GM21528 (cell line): ENCODE data around the gene MYL9.

Source experiments
- ATAC-seq: cut with Tn5 transposase; IDR thresholded peaks from one replicate; pipeline ENCODE4 v1.9.1; 2021; ENCODE audit warnings: mild to moderate bottlenecking, moderate library complexity; ENCODE audit not compliant: unreplicated experiment, low FRiP score

MYL9 gene

DNA sequence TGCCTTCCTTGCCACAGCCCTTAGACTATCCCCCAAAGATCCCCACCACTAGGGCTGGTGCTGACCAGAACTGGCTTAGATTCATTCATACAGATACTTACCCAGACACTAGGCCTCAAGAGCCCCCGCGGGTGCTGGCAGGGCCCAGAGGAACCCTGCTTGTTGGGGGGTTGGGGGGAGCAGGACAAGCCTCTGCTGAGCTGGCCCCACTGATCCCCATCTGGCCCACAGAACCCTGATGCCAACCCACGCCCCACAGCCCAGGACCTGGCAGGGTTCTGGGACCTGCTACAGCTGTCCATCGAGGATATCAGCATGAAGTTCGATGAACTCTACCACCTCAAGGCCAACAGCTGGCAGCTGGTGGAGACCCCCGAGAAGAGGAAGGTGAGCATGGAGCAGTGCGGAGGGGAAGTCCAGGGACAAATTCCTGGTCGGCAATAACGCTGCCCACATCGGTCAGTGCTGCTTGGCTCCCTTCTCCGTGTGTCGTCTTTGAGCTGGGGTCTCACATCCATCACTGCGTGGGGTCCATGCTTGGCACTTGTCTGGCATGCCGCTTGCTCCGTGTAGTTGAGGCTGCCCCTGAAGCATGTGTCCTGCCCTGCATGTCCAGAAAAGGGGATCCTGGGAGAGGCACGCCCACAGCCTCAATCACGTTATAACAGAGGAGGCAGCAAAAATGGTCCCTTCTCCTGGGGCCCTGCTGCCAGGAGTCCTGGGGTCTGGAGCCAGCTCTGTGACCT is 15.5 kb upstream of the MYL9 start:
- no peak for ATAC-seq

GRCh38 chr20:36526521-36527011 is 14.8 kb upstream of the MYL9 start:
- ATAC-seq = no peak

DNA sequence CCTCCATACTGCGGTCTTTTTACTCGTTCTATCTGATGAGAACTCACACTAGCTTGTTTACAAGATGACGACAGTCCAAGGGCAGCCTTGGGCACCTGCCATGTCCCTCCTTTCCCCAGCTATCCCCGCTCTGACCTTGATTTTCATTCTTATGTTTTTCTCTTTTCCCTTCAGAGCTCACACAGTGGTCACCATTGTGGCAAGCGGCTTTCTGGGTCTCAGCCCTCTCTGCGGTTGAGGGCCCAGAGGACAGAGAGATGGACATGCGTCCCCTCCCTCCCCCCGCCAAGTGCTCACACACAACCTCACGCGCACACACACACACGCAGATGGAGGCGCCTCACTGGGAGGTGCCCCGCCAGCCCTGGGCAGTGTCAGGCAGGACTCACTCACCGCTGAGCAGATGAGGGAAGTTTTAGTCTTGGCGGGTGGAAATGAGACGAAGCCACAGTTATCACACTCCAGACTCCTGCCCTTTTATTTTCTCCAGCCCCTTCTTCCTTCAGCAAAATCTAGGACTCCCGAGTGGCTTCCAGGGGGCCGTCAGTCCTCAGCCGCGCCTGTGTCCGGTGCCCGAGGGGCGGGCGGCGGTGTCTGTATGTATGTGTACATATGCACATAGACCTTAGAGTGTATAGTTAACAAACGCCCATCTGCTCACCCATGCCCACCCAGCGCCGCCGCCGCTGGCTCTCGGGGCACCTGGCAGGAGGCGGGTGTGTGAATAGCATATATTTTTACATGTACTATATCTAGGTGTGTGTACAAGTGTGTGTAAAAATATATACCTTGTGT is 13.8 kb upstream of the MYL9 start:
- no peak for ATAC-seq

DNA sequence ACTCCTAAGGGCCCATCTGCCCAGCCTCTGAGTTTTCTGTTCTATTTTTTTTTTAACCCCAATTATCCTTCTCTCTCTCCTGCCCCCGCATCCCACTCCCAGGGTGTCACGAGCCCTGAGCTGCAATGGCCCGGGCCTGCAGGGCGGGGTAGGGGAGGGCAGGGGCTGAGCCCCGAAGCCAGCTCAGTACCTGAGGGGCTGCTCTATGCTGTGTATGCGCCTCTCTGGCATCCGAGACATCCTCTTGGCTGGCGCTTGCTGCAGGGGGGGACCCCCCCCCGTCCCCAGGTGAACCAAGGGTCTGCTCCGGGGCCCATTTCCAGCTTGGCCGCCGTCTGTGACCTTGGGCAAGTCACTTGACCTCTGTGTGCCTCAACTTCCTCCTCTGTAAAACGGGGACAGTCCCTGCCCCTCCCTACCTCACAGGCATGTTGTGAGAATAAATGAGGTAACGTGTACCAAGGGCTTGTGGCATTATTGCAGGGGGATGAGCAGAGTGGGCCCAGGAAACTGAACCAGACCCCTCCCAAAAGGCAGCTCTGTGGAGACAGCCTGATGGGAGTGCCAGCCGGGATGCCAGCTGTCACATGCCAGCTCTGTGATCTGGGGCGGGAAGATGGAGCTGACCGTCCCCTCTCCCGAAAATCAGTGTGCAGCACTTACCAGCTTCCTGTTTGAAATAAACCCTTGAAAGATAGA is 13.0 kb upstream of the MYL9 start:
- ATAC-seq = no peak

- ATAC-seq = no peak
These were observed 12.4 kb upstream of the MYL9 start for GRCh38 chr20:36528875-36529417.

DNA sequence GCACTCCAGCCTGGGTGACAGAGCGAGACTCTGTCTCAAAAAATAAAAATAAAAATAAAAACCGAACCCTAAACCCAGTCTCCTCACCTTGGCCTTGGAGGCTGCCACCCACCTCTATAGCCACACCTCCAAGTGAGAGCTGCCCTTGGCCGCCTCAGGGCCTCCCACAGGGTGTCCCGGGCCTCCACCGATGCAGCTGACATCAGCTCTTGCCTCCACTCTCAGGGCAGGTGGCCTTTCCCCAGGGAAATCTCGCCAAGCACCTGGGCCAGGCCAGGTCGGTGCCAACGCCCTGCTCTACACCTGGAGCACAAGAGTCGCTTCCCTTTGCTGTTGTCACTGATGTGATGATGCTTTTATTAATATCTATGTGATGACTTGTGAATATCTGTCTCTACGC is 8.9 kb upstream of the MYL9 start:
- no peak for ATAC-seq

DNA sequence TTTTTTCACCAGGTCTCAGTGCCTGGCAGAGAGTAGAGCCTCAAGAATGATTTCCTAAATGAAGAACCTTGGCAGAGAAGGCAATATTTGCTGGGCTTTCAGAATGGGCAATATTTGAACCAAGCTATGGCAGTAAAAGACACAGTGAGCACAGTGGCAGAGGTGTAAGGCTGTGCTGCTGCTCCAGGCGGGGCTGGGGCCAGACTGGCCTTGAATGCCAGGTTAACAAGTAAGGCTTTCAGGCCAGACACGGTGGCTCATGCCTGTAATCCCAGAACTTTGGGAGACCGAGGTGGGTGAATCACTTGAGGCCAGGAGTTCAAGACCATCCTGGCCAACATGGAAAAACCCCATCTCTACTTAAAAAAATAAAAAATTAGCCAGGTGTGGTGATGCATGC is 8.5 kb upstream of the MYL9 start:
- ATAC-seq = no peak

DNA sequence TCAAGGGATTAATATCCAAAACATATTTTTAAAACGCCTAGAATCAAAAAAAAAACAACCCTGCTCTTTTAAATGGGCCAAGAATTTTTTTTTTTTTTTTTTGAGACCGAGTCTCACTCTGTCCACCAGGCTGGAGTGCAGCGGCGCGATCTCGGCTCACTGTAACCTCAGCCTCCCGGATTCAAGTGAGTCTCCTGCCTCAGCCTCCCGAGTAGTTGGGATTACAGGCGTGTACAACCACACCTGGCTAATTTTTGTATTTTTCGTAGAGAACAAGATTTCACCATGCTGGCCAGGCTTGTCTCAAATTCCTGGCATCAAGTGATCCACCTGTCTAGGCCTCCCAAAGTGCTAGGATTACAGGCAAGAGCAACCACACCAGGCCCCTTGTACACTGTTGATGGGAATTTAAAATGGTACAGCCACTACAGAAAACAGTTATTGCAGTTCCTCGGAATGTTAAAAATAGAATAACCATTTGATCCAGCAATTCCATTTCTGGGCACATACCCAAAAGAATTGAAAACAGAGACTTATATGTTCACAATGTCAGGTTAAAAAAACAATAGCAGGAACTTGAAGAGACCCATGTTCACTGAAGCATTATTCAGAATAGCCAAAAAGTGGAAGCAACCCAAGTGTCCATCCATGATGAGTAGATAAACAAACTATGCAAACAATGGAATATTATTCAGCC is 3.1 kb upstream of the MYL9 start:
- ATAC-seq = no peak

GRCh38 chr20:36540551-36541211 is 638 bp upstream of the MYL9 start:
- no peak for ATAC-seq

- ATAC-seq = no peak
These were observed 609 bp downstream of the MYL9 start for GRCh38 chr20:36541768-36542488.

DNA sequence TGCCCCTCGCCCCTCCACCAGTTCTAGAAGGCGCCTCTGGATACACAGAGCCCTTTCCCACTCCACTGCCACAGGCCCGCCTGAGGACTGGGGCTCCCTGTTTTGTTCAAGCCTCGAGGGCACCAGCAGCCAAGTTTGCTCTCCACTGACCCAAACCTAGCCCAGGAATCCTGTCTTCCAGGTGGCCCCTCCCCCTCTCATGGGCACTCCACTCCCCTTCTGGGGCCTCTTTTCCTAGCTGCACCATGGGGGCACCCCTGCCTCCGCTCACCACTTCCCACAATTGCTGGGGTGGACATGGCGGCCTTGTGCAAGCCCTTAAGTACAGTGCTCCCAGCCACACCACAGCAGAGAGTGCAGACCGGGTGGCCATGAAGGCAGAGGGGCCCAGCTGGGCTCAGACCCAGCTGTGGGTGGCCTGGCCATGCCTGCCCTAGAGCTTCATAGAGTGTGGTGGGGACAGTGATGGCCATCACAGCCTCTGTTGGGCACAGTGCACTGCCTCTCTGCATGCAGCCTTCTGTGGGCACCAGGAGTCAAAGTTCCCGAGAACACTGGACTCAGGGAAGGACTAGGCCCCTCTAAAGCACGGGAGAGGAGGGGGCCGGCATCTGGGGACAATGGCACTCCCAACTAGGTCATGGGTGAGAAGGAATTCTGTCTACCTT is 1.3 kb downstream of the MYL9 start:
- no peak for ATAC-seq

DNA sequence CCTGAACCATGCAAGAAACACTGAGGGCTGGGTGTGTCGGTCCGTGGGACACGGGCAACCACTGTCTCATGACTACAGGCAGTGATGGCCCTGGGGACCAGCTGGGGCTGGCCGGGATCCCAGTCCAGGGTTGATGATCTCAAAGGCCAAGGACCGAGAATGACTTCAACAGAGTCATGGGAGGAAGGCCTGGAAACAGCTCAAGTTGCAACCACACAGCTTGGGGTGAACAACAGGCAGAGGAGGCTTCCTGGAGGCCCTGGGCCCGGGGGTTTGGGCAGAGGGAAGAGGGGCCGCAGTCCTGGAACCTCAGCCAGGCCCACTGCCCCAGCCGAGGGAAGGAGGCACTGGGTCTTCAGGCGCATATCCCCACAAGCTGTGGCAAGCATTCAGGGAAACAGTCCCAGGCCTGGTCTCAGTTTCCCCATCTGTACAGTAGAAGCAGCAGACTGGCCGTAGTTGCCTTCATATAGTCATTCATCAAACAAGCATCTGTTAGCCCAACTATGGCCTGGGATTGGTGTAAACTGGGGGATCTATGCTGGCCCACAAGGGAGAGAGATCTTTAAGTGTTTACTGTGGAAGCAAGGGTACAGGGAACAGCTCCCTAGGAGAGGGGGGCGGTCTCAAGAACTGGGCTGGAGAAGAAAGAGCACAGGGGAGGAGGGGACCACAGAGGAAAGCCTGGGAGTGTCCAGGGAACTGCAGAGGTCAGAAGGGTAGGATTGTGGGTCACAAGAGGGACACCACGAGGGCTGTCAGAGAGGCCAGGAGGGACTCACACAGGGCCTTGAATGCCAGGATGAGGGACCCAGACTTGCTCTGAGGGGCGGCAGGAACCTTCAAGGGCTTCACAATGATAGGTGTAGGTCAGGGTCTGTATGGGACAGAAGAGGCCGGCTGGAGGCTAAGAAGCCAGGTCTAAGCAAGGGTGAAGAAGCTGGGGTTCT is 2.1 kb downstream of the MYL9 start:
- no peak for ATAC-seq

GRCh38 chr20:36544134-36545018 is 3.1 kb downstream of the MYL9 start:
- ATAC-seq = no peak

GRCh38 chr20:36546111-36546736 is 4.9 kb downstream of the MYL9 start:
- ATAC-seq = no peak

- ATAC-seq = no peak
These were observed 6.1 kb downstream of the MYL9 start for GRCh38 chr20:36547186-36548005.

DNA sequence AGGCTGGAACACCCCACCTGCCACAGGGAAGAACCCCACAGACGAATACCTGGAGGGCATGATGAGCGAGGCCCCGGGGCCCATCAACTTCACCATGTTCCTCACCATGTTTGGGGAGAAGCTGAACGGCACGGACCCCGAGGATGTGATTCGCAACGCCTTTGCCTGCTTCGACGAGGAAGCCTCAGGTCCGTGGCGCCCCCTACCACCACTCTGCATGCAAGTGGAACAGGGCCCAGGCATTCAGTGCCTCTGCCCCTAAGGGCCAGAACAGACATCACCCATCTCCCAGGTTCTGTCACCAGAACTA is 6.6 kb downstream of the MYL9 start:
- ATAC-seq = no peak
